GM23338 (cell line): ENCODE results near the gene IL22RA2. TPM values are rescaled to one million over a fixed set of nuclear protein-coding genes. Genes with fewer than 3 reads are reported as not detected.

Experiments used
- ATAC-seq: fragments of 200-7000 bp; cut with Tn5 transposase; 3 replicates; pipeline ENCODE4 v1.9.1; 2020
- DNase-seq: peaks from one replicate; pipeline ENCODE4 v3.0.0-alpha.2; 2015; ENCODE audit warnings: low spot score
- H2AFZ ChIP-seq: fragments of 200-600 bp; sonication (generic); 2 replicates; pipeline ENCODE4 v1.8.0; 2016; ENCODE audit warnings: antibody characterized with exemption, mild to moderate bottlenecking, moderate library complexity
- H3F3A ChIP-seq: fragments of 200-600 bp; sonication (generic); replicated peaks from 2 replicates; pipeline ENCODE4 v1.8.0; 2017; ENCODE audit warnings: antibody characterized with exemption, mixed run types, low read depth
- H3K27ac ChIP-seq: fragments of 200-600 bp; sonication (generic); 2 replicates; pipeline ENCODE4 v1.6.1; 2016; ENCODE audit warnings: low read depth
- H3K27me3 ChIP-seq: fragments of 200-600 bp; sonication (generic); 2 replicates; pipeline ENCODE4 v1.8.0; 2016; ENCODE audit warnings: mild to moderate bottlenecking, mixed run types, moderate library complexity; ENCODE audit not compliant: insufficient read depth
- H3K36me3 ChIP-seq: fragments of 200-600 bp; sonication (generic); 2 replicates; pipeline ENCODE4 v1.8.0; 2016; ENCODE audit warnings: mild to moderate bottlenecking; ENCODE audit not compliant: insufficient read depth
- H3K4me1 ChIP-seq: fragments of 200-600 bp; sonication (generic); 2 replicates; pipeline ENCODE4 v1.8.0; 2016; ENCODE audit warnings: mild to moderate bottlenecking, moderate library complexity; ENCODE audit not compliant: insufficient read depth
- H3K4me2 ChIP-seq: fragments of 200-600 bp; sonication (generic); 2 replicates; pipeline ENCODE4 v1.7.1; 2017; ENCODE audit warnings: mixed run types
- H3K4me3 ChIP-seq: fragments of 200-600 bp; sonication (generic); 2 replicates; pipeline ENCODE4 v1.6.1; 2016; ENCODE audit warnings: mixed run types
- H3K79me2 ChIP-seq: fragments of 200-600 bp; sonication (generic); replicated peaks from 2 replicates; pipeline ENCODE4 v1.8.0; 2017; ENCODE audit warnings: mild to moderate bottlenecking; ENCODE audit not compliant: insufficient read depth
- H3K9me2 ChIP-seq: fragments of 200-600 bp; sonication (generic); 2 replicates; pipeline ENCODE4 v1.8.0; 2017; ENCODE audit not compliant: insufficient read depth
- H4K20me1 ChIP-seq: fragments of 200-600 bp; sonication (generic); replicated peaks from 2 replicates; pipeline ENCODE4 v1.8.0; 2017; ENCODE audit warnings: mild to moderate bottlenecking; ENCODE audit not compliant: insufficient read depth
- H3K27ac Mint-ChIP-seq: 2 replicates; pipeline ENCODE4 v1.8.0; 2020; ENCODE audit warnings: inconsistent platforms, mild to moderate bottlenecking, moderate library complexity, mixed read lengths
- H3K27me3 Mint-ChIP-seq: 3 replicates; pipeline ENCODE4 v1.8.0; 2022; ENCODE audit warnings: low read depth, mild to moderate bottlenecking, moderate library complexity, mixed read lengths, inconsistent platforms; ENCODE audit not compliant: insufficient read depth, poor library complexity
- H3K36me3 Mint-ChIP-seq: 3 replicates; pipeline ENCODE4 v1.8.0; 2021; ENCODE audit warnings: low read depth, mild to moderate bottlenecking, inconsistent platforms, moderate library complexity, mixed read lengths
- H3K4me1 Mint-ChIP-seq: 3 replicates; pipeline ENCODE4 v1.8.0; 2020; ENCODE audit warnings: mild to moderate bottlenecking, inconsistent platforms, mixed read lengths
- H3K4me3 Mint-ChIP-seq: 3 replicates; pipeline ENCODE4 v1.8.0; 2021; ENCODE audit warnings: moderate library complexity, mild to moderate bottlenecking, inconsistent platforms, mixed read lengths
- H3K9me3 Mint-ChIP-seq: 3 replicates; pipeline ENCODE4 v1.8.0; 2020; ENCODE audit warnings: moderate library complexity, mild to moderate bottlenecking, inconsistent platforms, mixed read lengths
- CREB1 ChIP-seq: fragments of 250-450 bp; sonication (Bioruptor Pico); IDR thresholded peaks from 2 replicates; pipeline ENCODE4 v1.5.0; 2020; ENCODE audit warnings: low read depth, mild to moderate bottlenecking, moderate library complexity
- EZH2 ChIP-seq: fragments of 200-600 bp; sonication (generic); IDR thresholded peaks from one replicate; pipeline ENCODE4 v1.8.0; 2017; ENCODE audit warnings: antibody characterized with exemption, mild to moderate bottlenecking, low read depth; ENCODE audit not compliant: unreplicated experiment
- EZH2phosphoT487 ChIP-seq: fragments of 200-600 bp; sonication (generic); IDR thresholded peaks from one replicate; pipeline ENCODE4 v1.8.1; 2018; ENCODE audit warnings: antibody characterized with exemption; ENCODE audit not compliant: unreplicated experiment
- NANOG ChIP-seq: IDR thresholded peaks from 2 replicates; pipeline ENCODE4 v1.6.1; 2016; ENCODE audit warnings: antibody characterized with exemption, borderline replicate concordance
- POLR2AphosphoS5 ChIP-seq: IDR thresholded peaks from 2 replicates; pipeline ENCODE4 v1.6.1; 2016; ENCODE audit warnings: antibody characterized with exemption, low read depth
- ZNF114 ChIP-seq: fragments of 250-450 bp; sonication (Bioruptor Pico); IDR thresholded peaks from 2 replicates; pipeline ENCODE4 v1.5.0; 2020; ENCODE audit warnings: mild to moderate bottlenecking, moderate library complexity
- ZNF331 ChIP-seq: fragments of 250-450 bp; sonication (Bioruptor Pico); IDR thresholded peaks from 2 replicates; pipeline ENCODE4 v1.5.0; 2020; ENCODE audit warnings: low read depth, mild to moderate bottlenecking, moderate library complexity
- polyA plus RNA-seq: library from polyadenylated mRNA; unstranded; fragments of >200 nt; fragmentation: Nextera tagmentation; extraction: Ambion mirVana; gene quantifications from 2 replicates; pipeline ENCODE4 v1.2.1, GENCODE V29; 2016
- total RNA-seq: library from RNA; depleted of rRNA; stranded (reverse); fragments of >200 nt; shearing (Covaris generic); gene quantifications from 2 replicates; pipeline ENCODE4 v1.2.3, GENCODE V29; 2014
- TF ChIP-seq, protein P1 (sequence below): IDR thresholded peaks from one replicate; pipeline ENCODE4 v1.6.1; 2018; ENCODE audit warnings: antibody characterized with exemption; ENCODE audit not compliant: unreplicated experiment
- TF ChIP-seq, protein P2 (sequence below), 2 experiments: fragments of 200-600 bp in 1 of 2; sonication (generic) in 1 of 2; conservative IDR thresholded peaks; 2 replicates each; pipeline versions ENCODE4 v1.5.1 to v1.6.1; 2016 to 2017; ENCODE audit warnings: antibody characterized with exemption in 2 of 2, low read depth in 2 of 2, mild to moderate bottlenecking in 2 of 2, moderate library complexity in 1 of 2

IL22RA2 gene
- total and polyA plus RNA-seq, 2 experiments from 2014 or later = not detected

DNA sequence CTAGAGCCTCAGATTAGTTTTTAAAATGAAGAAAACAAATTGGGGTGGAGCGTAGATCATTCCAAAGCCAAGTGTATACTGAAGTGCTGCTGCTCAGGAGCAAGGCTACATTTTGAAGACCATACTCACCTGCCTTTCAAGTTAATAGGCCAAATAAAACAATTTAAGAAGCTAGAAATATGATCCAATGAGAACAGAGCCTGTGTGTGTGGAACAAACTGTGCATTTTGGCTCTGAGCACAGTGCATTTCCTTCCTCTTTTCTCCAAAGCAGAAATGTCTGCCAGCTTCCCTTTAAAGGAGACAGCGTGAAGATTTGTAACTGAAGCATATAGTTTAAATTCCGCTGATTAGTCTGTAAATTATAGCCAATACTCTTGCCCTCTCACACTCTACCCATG is 48.9 kb upstream of the IL22RA2 start (continued):
- TF ChIP-seq EZH2 (no peak), CREB1 (CRISPR knock-in tag) (no peak), EZH2phosphoT487 (no peak), NANOG (no peak), ZNF114 (CRISPR knock-in tag) (no peak), ZNF331 (CRISPR knock-in tag) (no peak)

DNA sequence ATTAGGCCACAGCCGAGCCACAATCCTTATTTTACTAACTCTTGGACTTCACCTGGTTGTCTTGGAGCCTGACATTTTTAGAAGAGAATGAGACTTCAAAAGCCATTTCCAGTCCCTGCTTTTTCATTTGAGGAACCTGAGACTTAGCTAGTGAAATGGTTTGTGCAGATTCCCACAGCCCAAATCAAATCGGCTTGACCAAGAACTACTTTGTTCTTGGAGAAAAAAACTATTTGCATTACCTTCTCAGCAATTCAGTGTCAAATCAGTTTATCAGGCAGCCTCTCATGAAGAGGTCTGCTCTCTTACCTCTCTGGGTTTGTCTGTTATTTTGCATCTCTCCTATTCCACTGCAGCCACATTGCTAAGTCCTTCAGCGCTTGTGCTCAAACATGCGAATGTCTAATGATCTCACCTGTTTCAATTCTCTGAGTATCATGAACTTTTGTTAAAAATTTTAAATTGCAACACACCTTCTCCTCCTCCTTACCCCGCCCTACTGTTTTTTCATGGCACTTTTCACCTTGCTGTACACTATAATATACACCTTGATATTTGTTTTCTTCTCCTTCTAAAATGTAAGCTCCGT is 46.3 kb upstream of the IL22RA2 start:
- no peak for DNase-seq
- H2AFZ ChIP-seq = peak overlapping the region; percentile 99
- H3K4me1 ChIP-seq = peaks cover 13% of the 10 kb centered on the region
- Mint-ChIP-seq H3K36me3 (no peaks in the 10 kb centered on the region; the same call in 2 of the 3 replicates), H3K4me1 (peaks cover 16% of the 10 kb centered on the region), H3K27me3 (no peaks in the 10 kb centered on the region), H3K27ac (no peak overlapping the region), H3K9me3 (no peaks in the 10 kb centered on the region), H3K4me3 (peak overlapping the region; percentile 91)
- ATAC-seq = no peak; the same call in 2 of the 3 replicates
- no peaks in the 10 kb centered on the region for H3F3A ChIP-seq
- peaks cover 19% of the 10 kb centered on the region for H4K20me1 ChIP-seq
- H3K4me2 ChIP-seq = peak overlapping the region; percentile 100
- H3K4me3 ChIP-seq = peak overlapping the region; percentile 100
- H3K27ac ChIP-seq = no peak overlapping the region
- H3K36me3 ChIP-seq = no peaks in the 10 kb centered on the region
- peaks cover 42% of the 10 kb centered on the region for H3K79me2 ChIP-seq
- no peak for TF ChIP-seq ZNF331 (CRISPR knock-in tag)
- TF ChIP-seq POLR2AphosphoS5 = no peak
- TF ChIP-seq, protein P1, sequence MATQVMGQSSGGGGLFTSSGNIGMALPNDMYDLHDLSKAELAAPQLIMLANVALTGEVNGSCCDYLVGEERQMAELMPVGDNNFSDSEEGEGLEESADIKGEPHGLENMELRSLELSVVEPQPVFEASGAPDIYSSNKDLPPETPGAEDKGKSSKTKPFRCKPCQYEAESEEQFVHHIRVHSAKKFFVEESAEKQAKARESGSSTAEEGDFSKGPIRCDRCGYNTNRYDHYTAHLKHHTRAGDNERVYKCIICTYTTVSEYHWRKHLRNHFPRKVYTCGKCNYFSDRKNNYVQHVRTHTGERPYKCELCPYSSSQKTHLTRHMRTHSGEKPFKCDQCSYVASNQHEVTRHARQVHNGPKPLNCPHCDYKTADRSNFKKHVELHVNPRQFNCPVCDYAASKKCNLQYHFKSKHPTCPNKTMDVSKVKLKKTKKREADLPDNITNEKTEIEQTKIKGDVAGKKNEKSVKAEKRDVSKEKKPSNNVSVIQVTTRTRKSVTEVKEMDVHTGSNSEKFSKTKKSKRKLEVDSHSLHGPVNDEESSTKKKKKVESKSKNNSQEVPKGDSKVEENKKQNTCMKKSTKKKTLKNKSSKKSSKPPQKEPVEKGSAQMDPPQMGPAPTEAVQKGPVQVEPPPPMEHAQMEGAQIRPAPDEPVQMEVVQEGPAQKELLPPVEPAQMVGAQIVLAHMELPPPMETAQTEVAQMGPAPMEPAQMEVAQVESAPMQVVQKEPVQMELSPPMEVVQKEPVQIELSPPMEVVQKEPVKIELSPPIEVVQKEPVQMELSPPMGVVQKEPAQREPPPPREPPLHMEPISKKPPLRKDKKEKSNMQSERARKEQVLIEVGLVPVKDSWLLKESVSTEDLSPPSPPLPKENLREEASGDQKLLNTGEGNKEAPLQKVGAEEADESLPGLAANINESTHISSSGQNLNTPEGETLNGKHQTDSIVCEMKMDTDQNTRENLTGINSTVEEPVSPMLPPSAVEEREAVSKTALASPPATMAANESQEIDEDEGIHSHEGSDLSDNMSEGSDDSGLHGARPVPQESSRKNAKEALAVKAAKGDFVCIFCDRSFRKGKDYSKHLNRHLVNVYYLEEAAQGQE = no peak
- TF ChIP-seq, protein P2, sequence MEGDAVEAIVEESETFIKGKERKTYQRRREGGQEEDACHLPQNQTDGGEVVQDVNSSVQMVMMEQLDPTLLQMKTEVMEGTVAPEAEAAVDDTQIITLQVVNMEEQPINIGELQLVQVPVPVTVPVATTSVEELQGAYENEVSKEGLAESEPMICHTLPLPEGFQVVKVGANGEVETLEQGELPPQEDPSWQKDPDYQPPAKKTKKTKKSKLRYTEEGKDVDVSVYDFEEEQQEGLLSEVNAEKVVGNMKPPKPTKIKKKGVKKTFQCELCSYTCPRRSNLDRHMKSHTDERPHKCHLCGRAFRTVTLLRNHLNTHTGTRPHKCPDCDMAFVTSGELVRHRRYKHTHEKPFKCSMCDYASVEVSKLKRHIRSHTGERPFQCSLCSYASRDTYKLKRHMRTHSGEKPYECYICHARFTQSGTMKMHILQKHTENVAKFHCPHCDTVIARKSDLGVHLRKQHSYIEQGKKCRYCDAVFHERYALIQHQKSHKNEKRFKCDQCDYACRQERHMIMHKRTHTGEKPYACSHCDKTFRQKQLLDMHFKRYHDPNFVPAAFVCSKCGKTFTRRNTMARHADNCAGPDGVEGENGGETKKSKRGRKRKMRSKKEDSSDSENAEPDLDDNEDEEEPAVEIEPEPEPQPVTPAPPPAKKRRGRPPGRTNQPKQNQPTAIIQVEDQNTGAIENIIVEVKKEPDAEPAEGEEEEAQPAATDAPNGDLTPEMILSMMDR (conservative IDR thresholded peaks at IDR 0.05; ENCODE audit: low read depth in 2 of 2) = no peak
- TF ChIP-seq NANOG = no peak
- no peaks in the 10 kb centered on the region; the same call in none of the 2 replicates for H3K9me2 ChIP-seq
- H3K27me3 ChIP-seq = no peaks in the 10 kb centered on the region
